Measurements from ENCODE around the gene TTYH3.
"Not testable (repeated sequence)": the region's sequence is repeated elsewhere in the genome, so short reads cannot be mapped to it uniquely, and the experiment has no call there.

TTYH3 gene

DNA sequence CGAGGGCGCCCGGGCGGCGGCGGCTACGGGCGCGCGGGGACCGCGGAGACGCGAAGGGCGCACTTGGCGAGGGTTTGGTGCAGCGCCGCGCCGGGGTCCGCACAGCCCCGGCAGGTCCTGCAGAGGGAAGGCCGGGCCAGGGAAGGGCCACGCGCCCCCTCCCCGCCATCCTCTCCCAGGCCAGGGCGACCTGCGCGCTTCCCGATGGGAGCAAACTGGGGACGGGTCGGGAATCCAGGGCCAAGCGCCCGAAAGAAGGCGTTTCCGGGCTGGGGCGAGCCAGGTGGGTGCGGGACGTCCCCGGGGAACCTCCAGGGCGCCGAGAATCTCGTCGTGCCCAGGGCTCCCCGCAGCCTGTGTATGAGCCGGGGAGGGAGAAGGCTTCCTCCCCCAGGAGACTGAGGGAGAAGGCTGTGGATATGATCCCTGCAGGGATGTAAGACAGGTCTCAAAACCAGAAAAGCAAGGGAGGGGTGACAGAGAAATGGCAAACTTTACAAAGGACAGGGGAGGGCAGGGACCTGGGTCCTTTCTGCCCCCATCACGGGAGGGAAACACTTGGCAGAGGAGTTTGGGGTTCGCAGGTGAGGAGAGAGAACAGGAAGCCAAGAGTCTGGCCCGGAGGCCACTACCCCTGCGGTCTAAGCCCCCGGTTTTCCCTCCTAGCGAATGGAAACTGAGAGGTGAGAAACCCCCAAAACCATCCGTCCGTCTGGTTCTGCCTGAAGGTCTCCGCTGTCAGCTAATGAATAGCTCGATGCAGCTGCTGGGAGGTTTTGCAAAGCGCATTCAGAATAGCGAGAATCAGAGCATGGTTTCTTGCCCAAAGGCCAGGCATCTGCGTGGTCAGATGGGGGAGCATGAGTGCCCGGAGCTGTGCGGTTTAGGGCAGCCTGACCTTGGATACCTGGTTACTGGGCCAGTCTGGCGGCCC lies 56.9 kb downstream of the TTYH3 start:
- DNase-seq (ENCODE audit: low spot score) = no peak

DNA sequence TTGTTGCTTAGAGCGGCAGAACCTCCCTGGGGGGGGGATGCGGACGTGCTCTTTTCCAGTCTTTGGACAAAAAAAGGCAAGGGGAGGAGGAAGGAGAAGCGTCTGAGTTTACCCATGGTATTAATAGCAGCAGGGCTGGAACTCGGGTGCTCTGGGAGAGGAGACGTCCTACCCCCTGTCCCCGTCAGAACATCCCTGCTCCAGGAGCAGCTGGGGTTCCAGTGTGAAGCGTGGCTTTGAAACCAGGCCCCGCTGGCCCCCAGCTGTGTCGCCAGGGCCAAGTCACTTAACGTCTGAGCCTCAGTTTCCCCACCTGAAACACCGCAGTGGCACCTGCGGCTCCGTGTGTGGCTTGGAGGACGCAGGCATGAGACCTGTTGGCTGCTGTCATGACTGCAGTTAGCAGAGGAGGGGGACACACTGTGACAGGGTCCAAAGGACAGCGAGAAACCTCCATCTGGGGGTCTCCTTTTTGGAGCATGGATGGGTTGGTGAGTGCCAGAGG lies 57.6 kb downstream of the TTYH3 start:
- no peak for DNase-seq (ENCODE audit: low spot score)

DNA sequence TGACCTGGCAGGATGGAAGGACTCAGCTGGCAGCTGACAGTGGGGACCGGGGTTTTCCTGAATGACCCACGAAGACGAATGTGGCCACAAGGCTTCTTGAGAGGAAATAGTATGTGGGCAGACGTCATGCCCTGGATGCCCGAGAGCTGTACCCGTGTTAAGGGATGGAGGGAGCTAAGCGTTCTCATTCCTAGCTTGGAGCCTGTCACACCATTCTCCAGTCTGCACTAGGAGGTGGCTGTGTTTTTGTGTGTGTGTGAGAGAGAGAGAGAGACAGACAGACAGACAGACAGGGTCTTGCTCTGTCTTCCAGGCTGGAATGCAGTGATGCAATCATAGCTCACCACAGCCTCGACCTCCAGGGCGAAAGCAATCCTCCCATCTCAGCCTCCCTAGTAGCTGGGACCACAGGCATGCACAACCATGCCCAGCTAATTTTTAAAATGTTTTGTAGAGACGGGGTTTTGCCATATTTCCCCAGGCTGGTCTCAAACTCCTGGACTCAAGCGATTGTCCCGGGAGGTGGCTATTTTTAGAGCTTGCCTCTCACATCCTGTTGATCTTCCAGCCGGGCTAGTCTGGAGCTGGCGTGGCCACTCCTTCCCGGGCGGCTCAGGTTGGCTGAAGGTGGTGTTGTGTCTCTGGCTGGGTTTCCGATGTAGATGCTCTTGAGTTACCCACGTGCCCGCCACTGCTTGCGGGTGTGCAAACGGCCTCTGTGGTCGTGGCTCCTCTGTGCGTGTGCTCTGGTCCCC lies 58.3 kb downstream of the TTYH3 start:
- no peak for DNase-seq (ENCODE audit: low spot score)

DNA sequence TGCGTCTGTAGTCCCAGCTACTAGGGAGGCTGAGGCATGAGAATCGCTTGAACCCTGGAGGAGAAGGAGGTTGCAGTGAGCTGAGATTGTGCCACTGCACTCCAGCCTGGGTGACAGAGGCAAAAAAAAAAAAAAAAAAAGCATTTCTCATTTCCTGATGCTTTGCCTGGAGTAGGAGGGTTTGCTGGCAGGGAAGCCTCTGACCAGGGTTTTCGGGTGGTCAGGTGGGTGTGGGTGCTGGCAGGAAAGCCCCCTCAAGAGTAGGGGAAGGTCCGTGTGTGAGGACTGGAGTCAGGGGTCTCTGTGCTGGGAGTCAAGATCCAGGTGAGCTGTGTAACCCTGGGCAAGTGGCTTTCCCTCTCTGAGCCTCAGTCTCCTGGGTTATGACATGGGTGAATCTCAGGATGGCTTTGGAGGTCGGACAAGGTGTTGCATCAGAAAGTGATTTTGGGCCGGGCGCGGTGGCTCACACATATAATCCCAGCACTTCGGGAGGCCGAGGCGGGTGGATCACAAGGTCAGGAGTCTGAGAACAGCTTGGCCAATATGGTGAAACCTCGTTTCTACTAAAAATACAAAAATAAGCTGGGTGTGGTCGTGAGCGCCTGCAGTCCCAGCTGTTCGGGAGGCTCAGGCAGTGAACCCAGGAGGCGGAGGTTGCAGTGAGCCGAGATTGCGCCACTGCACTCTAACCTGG lies 59.4 kb downstream of the TTYH3 start:
- DNase-seq (ENCODE audit: low spot score) = no peak

DNA sequence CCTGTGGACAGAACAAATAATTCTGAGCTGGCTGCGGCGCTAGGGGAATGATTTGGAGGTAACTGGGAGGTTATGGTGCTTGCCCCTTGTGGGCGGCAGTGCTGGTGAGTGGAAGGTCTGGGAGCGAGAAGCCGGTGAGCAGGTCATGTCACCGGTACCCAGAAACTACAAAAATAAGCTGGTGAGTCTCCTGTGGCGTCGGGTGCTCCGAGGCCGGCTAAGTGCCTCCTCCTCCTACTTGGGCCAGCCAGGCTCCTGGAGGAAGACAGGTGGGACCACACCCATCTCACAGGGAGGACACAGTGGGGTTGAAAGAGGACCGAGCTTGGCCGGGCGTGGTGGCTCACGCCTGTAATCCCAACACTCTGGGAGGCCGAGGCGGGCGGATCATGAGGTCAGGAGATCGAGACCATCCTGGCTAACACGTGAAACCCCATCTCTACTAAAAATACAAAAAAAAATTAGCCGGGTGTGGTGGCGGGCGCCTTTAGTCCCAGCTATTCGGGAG lies 60.2 kb downstream of the TTYH3 start:
- not testable (repeated sequence) for DNase-seq (ENCODE audit: low spot score)

DNA sequence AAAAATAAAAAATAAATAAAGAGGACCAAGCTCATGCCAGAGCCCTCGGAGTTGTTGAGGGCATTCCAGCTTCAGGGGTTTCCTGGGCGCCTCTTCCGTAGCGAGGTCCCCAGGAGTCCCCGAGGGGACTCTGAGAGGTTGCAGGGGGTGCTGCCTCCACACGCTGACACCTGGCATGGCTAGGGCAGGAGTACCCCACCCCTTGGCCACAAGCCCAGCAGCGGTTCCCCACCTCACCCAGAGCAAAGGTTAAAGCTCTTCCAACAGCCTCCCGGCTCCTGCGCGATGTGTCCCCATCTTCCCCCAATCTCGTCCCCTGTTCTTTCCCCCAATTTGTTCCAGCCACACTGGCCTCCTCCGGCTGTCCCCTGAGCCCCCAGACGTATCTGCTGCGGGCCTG lies 60.8 kb downstream of the TTYH3 start:
- DNase-seq (ENCODE audit: low spot score) = no peak

DNA sequence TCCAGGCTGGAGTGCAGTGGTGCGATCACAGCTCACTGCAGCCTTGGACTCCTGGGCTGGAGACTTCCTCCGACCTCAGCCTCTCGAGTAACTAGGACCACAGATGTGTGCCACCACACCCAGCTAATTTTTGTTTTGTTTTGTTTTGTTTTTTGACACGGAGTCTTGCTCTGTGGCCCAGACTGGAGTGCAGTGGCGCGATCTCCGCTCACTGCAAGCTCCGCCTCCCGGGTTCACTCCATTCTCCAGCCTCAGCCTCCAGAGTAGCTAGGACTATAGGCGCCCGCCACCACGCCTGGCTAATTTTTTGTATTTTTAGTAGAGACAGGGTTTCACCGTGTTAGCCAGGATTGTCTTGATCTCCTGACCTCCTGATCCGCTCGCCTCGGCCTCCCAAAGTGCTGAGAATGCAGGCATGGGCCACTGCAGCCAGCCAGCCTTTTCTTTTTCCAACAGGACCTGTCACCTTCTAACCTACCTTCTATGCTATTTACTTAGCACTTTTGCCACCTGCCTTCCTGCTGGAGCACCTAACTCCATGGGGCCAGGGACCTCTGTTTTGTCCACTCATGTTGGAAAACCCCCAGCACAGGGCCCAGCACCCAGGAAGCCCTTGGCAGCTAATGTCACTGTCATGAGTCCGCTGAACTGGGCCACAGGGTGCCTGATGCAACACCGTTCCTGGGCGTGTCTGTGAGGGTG lies 61.8 kb downstream of the TTYH3 start:
- DNase-seq (ENCODE audit: low spot score) = not testable (repeated sequence)

DNA sequence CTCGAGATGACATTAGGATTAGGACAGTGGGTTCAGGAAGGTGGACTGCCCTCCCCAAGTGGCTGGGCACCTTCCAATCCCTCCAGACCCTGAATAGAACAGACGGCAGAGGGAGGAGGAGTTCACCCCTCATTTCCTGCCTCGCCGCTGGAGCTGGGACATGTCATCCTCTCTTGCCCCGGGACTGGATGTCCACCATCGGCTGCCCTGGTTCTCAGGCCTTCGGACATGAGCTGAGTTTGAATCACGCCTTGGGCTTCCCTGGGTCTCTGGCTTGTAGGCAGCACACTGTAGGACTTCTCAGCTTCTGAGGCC lies 62.3 kb downstream of the TTYH3 start:
- DNase-seq (ENCODE audit: low spot score) = not testable (repeated sequence)

DNA sequence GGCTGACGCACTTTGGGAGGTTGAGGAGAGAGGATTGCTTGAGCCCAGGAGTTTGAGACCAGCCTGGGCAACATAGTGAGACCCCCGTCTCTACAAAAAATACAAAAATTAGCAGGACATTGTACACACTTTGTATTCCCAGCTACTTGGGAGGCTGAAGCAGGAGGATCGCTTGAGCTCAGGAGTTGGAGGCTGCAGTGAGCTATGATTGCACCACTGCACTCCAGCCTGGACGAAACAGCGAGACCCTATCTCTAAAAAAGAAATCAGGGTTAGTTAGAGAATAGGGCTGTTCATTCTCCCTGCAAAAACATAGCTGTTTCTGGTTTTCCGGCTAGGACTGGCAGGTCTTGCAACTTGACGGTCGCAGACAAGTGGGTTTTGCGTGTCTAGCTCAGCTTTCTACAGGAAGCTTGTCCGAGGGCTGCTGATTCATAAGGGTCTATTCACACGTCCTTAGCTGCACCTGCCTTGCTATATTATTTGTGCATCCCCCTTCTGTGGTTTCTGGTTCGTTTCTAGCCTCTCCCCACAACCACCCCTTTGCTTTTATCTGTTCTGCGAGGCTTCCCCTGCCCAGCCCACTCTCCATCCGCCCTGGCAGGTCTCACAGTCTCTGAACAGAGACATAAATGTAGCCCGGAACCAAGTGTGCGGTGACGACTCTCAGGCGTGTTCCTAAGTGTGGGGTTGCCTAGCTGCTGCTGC lies 66.9 kb downstream of the TTYH3 start:
- no peak for DNase-seq (ENCODE audit: low spot score)

DNA sequence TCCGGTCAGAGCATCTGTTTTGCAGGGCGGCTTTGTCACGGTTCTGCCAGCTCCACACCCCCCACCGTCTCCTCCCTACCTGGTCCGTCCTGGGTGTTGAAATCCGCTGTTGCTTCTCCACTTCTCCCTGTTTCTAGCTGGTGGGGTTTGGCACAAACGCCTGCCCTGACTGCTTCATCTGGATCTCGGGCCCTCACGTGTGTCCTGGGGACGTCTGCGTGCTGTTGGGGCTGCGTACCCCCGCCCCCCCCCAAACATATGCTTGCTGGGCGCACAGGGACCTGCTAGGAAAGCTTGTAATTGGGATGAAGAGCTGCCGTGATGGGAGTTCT lies 67.5 kb downstream of the TTYH3 start:
- DNase-seq (ENCODE audit: low spot score) = no peak

DNA sequence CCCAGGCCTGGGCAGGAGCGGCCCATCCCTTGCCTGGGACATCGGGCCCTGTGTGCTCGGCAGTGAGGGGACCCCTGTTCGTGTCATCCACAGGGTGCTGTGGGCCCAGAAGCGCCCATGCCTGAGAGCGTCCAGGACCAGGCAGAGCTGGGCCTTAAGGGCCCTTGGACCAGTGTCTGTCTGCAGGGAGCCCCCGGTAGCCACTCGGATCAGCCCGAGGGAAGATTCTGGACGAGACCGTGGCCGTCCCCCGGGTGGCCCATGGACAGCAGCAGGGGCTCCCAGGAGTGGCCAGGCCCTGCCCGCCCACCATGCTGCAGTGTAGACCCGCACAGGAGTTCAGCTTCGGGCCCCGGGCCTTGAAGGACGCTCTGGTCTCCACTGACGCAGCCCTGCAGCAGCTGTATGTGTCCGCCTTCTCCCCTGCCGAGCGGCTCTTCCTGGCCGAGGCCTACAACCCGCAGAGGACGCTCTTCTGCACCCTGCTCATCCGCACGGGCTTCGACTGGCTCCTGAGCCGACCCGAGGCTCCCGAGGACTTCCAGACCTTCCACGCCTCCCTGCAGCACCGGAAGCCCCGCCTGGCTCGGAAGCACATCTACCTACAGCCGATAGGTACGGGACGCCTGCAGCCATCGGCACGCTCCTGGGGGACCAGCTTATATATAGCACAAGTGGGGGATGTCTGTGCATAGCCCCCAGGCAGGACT lies 68.5 kb downstream of the TTYH3 start:
- DNase-seq (ENCODE audit: low spot score) = no peak

DNA sequence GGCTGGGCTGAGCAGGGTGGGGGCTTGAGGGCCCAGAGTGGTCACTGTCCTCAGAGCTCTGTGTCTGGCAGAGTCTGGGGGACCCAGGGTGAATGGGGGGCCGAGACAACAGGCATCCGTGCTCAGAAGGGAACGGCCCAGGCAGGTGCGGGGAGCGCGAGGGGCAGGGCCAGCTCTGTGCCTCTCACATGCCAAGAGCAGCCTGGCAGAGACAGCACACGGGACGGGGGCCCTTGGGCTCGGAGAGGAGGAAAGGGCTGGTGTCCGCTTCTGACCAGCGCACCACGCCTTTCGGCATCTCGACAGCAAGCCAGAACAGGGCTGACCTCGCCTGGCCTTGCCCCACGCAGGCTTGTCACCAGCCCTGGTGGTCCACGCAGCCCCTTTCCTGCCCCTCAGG lies 69.6 kb downstream of the TTYH3 start:
- DNase-seq (ENCODE audit: low spot score) = no peak

DNA sequence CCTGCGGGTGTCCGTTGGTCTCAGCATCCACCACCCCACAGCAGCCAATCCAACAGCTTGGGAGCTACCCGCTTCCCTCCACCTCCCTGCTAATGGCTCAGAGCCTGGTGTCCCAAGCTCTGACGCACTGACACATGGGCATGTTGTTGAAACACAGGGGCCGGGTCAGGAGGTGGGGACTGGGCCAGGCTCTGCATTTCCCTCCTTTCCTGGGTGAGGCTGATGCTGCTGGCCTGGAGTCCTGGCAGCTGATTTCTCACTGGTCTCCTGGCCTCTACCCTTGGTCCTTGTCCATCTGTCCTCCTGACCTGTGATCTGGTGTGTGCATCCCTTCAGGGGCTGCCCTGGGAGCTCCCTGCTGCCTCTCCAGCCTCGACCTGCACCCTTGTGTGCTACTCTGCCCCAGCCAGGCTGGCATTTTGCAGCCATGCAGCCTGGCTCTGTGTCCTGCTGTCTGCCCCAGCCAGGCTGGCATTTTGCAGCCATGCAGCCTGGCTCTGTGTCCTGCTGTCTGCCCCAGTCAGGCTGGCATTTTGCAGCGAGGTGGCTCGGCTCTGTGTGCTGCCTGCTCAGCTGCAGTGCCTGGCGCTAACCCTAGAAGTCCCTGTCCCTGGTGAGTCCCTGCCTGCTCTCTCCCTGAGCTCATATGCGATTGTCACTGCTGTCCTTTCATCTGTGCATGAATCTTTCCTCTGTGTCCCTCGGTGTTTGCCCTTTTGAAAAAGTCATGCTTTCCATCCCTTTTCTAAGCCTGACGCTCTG lies 70.2 kb downstream of the TTYH3 start:
- no peak for DNase-seq (ENCODE audit: low spot score)

DNA sequence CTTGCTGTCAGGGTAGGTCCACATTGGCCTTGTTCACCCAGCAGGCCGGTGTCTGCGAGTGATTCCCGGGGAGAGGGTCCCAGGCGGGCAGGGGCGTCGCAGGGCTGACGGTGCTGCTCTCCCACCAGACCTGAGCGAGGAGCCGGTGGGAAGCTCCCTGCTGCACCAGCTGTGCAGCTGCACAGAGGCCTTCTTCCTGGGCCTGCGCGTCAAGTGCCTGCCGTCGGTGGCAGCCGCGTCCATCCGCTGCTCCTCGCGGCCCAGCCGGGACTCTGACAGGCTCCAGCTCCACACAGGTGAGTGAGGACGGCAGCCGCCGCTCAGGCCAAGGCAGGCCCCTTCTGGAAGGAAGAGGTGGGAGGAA lies 70.8 kb downstream of the TTYH3 start:
- DNase-seq (ENCODE audit: low spot score) = no peak

DNA sequence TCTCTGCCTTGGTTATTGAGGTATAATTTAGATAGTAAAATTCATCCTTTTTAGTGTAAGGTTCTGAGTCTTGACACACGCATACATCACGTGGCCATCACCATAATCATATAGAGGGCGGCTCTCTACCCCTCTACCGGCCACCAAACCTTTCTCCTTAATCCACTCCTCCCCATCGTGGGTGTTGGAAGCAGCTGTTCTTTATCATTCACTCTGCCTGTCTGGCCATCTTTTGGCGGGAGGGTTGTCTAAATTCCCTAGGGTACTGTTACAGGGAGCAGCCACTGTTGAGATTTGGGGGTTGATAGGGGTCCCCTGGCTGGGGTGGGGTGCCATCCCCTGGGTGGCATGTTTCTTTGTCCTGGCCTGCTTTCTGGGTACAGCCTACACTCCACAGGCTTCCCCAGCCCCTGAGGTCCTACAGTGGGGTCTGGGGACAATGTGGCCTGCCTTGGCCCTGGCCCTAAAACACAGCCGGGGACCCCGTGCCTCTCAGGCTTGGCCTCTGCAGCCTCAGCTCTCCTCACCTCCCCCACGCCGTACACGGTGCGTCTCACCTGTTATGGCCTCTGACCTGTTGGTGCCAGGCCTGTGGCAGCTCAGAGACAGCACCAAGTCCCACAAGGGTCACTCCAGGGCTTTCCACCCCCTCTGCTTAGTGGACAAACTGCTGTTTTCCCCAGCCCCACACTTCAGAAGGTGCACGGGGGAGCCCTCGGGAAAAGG lies 73.7 kb downstream of the TTYH3 start:
- DNase-seq (ENCODE audit: low spot score) = no peak

DNA sequence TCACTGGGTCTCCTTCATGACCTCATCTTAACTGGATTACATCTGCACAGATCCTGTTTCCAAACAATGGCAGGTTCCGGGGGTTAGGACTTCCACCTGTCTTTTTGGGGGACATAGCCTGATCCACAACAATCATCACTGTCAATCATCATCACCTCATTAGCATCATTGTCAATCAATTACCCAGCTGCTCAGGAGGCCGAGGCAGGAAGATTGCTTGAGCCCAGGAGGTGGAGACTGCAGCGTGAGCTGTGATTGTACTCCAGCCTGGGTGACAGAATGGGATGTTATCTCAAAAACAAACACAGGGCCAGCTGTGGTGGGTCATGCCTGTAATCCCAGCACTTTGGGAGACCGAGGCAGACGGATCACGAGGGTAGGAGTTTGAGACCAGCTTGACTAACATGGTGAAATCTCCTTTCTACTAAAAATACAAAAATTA lies 74.9 kb downstream of the TTYH3 start:
- DNase-seq (ENCODE audit: low spot score) = no peak

DNA sequence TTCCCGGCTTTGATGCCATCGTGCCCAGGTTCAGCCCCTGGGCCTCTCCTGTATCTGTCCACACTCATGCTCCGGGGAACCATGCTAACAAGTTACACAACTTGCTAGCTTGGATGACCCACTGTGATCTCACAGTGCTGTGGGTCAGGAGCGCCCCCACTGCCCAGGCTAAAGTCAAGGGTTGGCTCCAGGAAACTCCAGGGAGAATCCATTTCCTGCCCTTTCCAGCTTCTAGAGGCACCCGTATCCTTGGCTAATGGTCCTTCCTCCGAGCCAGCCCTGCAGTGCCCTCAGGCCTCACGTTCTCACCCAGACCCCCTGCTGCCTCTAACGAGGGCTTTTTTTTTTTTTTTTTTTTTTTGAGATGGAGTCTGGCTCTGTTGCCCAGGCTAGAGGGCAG lies 75.7 kb downstream of the TTYH3 start:
- DNase-seq (ENCODE audit: low spot score) = no peak

DNA sequence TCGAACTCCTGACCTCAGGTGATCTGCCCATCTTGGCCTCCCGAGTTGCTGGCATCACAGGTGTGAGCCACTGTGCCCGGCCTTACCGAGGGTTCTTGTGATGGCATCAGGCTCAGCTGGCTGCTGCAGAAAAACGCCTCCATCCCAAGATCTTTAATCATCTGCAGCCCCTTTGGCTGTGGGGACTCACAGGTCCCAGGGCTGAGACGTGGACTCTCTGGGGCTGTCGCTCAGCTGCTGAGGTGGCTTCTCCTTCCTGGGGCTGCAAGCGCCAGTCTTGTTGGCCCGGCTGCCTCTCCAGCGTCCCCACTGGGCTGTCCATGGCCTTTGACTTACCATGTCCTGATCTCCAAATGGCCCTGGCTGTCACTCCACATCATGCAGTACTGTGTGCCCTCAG lies 76.3 kb downstream of the TTYH3 start:
- no peak for DNase-seq (ENCODE audit: low spot score)

All from left forelimb (tissue), 1 donor.